ENCODE measurements around the gene MGAT5B. TPM values are rescaled to one million over a fixed set of nuclear protein-coding genes. Genes with fewer than 3 reads are reported as not detected.

The MGAT5B gene
- total RNA-seq, 1 experiment from 2014 or later, result 4.9 TPM

DNA sequence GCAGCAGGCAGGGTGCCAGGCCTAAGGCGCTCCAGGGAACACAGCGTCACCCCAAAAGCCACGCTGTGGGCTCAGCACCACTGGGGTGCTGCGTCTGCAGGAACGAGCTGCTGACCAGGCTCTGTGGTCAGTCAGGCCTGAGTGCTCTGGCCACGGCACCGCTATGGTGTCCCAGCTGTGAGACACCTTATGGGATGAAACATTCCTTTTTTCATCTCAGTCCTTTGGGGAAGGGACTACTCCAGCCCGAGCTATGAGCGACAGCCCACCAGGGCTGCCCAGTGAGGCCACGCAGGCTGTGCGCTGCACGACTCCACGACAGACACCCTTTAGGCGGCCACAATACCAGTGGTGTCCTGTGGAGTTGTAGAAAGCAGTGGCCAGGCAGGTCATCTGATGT is 11.1 kb downstream of the MGAT5B start:
- BruUV-seq (replicated peaks), result no TSS peak
- Histone ChIP-seq H4K20me1 (ENCODE audit: low read length) (no peaks in the 10 kb centered on the region), H3K9me2 (replicated peaks; ENCODE audit: low read length) (no peaks in the 10 kb centered on the region), H3K9me3 (ENCODE audit: low read length) (no peaks in the 10 kb centered on the region), H3K4me3 (ENCODE audit: low read length) (no peak overlapping the region), H3K36me3 (ENCODE audit: low read depth, low read length) (peaks cover 7% of the 10 kb centered on the region; the same call in 1 of the 2 replicates), H3K79me2 (ENCODE audit: low read length) (no peaks in the 10 kb centered on the region), H3K4me1 (ENCODE audit: insufficient read depth, low read length) (no peaks in the 10 kb centered on the region), H2AFZ (ENCODE audit: low read length) (no peak overlapping the region), H3F3A (ENCODE audit: low read length, unreplicated experiment) (no peaks in the 10 kb centered on the region), H3K27me3 (ENCODE audit: low read length) (no peaks in the 10 kb centered on the region), H3K4me2 (ENCODE audit: low read length) (no peak overlapping the region), H3K27ac (ENCODE audit: low read length) (no peak overlapping the region), H3K9ac (ENCODE audit: low read length) (no peak overlapping the region)
- intact Hi-C loops (cut with micrococcal nuclease), result no loop called here
- ChIA-PET CTCF (no interaction called here), POLR2A (ENCODE audit: unreplicated experiment) (no interaction called here)
- ATAC-seq, result no peak
- no peak for TF ChIP-seq EZH2 (IDR thresholded peaks at IDR 0.05; ENCODE audit: low read length, unreplicated experiment)
- TF ChIP-seq, protein P1, sequence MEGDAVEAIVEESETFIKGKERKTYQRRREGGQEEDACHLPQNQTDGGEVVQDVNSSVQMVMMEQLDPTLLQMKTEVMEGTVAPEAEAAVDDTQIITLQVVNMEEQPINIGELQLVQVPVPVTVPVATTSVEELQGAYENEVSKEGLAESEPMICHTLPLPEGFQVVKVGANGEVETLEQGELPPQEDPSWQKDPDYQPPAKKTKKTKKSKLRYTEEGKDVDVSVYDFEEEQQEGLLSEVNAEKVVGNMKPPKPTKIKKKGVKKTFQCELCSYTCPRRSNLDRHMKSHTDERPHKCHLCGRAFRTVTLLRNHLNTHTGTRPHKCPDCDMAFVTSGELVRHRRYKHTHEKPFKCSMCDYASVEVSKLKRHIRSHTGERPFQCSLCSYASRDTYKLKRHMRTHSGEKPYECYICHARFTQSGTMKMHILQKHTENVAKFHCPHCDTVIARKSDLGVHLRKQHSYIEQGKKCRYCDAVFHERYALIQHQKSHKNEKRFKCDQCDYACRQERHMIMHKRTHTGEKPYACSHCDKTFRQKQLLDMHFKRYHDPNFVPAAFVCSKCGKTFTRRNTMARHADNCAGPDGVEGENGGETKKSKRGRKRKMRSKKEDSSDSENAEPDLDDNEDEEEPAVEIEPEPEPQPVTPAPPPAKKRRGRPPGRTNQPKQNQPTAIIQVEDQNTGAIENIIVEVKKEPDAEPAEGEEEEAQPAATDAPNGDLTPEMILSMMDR (conservative IDR thresholded peaks at IDR 0.05; ENCODE audit: low read depth, low read length), result no peak
- TF ChIP-seq EZH2phosphoT487 (IDR thresholded peaks at IDR 0.05; ENCODE audit: borderline replicate concordance, low read length), result no peak
- DNase-seq, result no peak

DNA sequence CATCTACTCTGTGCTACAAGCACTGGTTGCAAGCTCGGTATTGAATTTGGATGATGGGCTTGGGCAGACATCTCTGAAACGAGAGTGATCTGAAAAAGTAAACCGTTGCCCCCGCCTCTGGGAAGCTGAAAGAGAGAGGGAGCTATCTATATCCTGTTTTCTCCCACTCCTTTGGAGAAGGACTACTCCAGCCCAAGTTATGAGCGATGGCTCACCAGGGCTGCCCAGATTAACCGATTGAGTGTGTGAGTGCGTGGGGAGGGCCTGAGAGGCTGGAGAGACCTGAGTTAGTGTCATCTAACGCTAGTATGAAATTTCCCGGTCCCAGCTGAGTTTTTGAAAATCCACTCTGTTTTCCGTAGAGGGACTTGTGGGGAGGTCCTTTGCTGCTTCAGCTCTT is 11.5 kb downstream of the MGAT5B start:
- ChIA-PET POLR2A (ENCODE audit: unreplicated experiment) (no interaction called here), CTCF (no interaction called here)
- Histone ChIP-seq H3K4me2 (ENCODE audit: low read length) (no peak overlapping the region), H3F3A (ENCODE audit: low read length, unreplicated experiment) (no peaks in the 10 kb centered on the region), H3K27ac (ENCODE audit: low read length) (no peak overlapping the region), H3K9me2 (replicated peaks; ENCODE audit: low read length) (no peaks in the 10 kb centered on the region), H3K27me3 (ENCODE audit: low read length) (no peaks in the 10 kb centered on the region), H3K79me2 (ENCODE audit: low read length) (no peaks in the 10 kb centered on the region), H4K20me1 (ENCODE audit: low read length) (no peaks in the 10 kb centered on the region), H2AFZ (ENCODE audit: low read length) (no peak overlapping the region), H3K9me3 (ENCODE audit: low read length) (no peaks in the 10 kb centered on the region), H3K4me3 (ENCODE audit: low read length) (no peak overlapping the region), H3K9ac (ENCODE audit: low read length) (no peak overlapping the region), H3K36me3 (ENCODE audit: low read depth, low read length) (peaks cover 7% of the 10 kb centered on the region; the same call in 1 of the 2 replicates), H3K4me1 (ENCODE audit: insufficient read depth, low read length) (no peaks in the 10 kb centered on the region)
- DNase-seq (no peak), ATAC-seq (no peak)
- intact Hi-C loops (cut with micrococcal nuclease), result no loop called here
- BruUV-seq (replicated peaks), result no TSS peak
- no peak for TF ChIP-seq EZH2 (IDR thresholded peaks at IDR 0.05; ENCODE audit: low read length, unreplicated experiment)
- TF ChIP-seq, protein P1 (conservative IDR thresholded peaks at IDR 0.05; ENCODE audit: low read depth, low read length), result no peak
- TF ChIP-seq EZH2phosphoT487 (IDR thresholded peaks at IDR 0.05; ENCODE audit: borderline replicate concordance, low read length), result no peak

DNA sequence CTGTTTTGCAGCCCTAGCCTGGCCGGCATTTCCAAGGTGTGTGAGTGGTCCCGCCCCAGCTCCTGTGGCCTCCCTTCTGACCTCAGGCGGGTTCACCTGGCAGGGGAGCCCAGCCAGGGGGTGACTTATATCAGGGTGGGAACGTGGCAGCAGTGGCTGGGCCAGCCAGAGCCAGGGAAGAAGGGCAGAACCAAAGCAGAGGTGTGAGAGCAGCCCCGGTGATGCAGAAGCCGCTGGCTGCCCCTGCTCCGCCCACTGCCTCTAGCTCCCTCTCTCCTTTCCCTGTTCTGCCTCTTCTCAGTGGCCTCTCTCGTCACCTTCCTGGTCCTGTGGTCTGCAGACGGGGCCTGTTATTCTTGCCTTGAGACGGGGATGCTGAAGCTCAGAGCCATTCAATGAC is 12.1 kb downstream of the MGAT5B start:
- no peaks in the 10 kb centered on the region for H3F3A ChIP-seq (ENCODE audit: low read length, unreplicated experiment)
- H3K27me3 ChIP-seq (ENCODE audit: low read length), result no peaks in the 10 kb centered on the region
- intact Hi-C loops (cut with micrococcal nuclease), result no loop called here
- H3K79me2 ChIP-seq (ENCODE audit: low read length), result no peaks in the 10 kb centered on the region
- H3K36me3 ChIP-seq (ENCODE audit: low read depth, low read length), result peaks cover 2% of the 10 kb centered on the region; the same call in 1 of the 2 replicates
- H3K4me1 ChIP-seq (ENCODE audit: insufficient read depth, low read length), result no peaks in the 10 kb centered on the region
- ATAC-seq (no peak), DNase-seq (no peak)
- H3K4me3 ChIP-seq (ENCODE audit: low read length), result no peak overlapping the region
- no peak overlapping the region for H3K4me2 ChIP-seq (ENCODE audit: low read length)
- TF ChIP-seq EZH2phosphoT487 (IDR thresholded peaks at IDR 0.05; ENCODE audit: borderline replicate concordance, low read length) (no peak), EZH2 (IDR thresholded peaks at IDR 0.05; ENCODE audit: low read length, unreplicated experiment) (no peak)
- TF ChIP-seq, protein P1 (conservative IDR thresholded peaks at IDR 0.05; ENCODE audit: low read depth, low read length), result no peak
- ChIA-PET POLR2A (ENCODE audit: unreplicated experiment) (no interaction called here), CTCF (no interaction called here)
- H3K9me3 ChIP-seq (ENCODE audit: low read length), result no peaks in the 10 kb centered on the region
- no peak overlapping the region for H3K9ac ChIP-seq (ENCODE audit: low read length)
- no peaks in the 10 kb centered on the region for H3K9me2 ChIP-seq (replicated peaks; ENCODE audit: low read length)
- no peak overlapping the region for H2AFZ ChIP-seq (ENCODE audit: low read length)
- BruUV-seq (replicated peaks), result no TSS peak
- H3K27ac ChIP-seq (ENCODE audit: low read length), result no peak overlapping the region
- no peaks in the 10 kb centered on the region for H4K20me1 ChIP-seq (ENCODE audit: low read length)
